ENCODE measurements around the gene SFTPD.

GRCh38 chr10:79944428-79945395, 4.2 kb downstream of the SFTPD start:
- no peak for TF ChIP-seq CTCF (IDR thresholded peaks at IDR 0.05)
- TF ChIP-seq POLR2A (IDR thresholded peaks at IDR 0.05), result no peak
